GM12878 (cell line): ENCODE measurements around the gene SCEL. TPM values are rescaled to one million over a fixed set of nuclear protein-coding genes. Genes with fewer than 3 reads are reported as not detected.

Source experiments
- ATAC-seq: fragments of 200-7000 bp; cut with Tn5 transposase; 3 replicates; pipeline ENCODE4 v1.9.1; 2020; ENCODE audit warnings: mild to moderate bottlenecking, moderate library complexity
- BruUV-seq: library from RNA; stranded (reverse); fragments of 400-500 nt; replicated peaks from 2 replicates; lab custom pipeline; 2021; lab: Mats Ljungman, UMichigan
- CTCF ChIA-PET: fragments of 300-600 bp; sonication (Branson Sonifier 250); formaldehyde crosslinking; extraction: SDS; loops from one replicate; lab custom pipeline; 2021; ENCODE audit warnings: inconsistent platforms; lab: Yijun Ruan, JAX
- POLR2A ChIA-PET: fragments of 350-600 bp; formaldehyde crosslinking; extraction: SDS; loops from one replicate; lab custom pipeline; 2021; ENCODE audit warnings: inconsistent platforms; lab: Charles Lee
- RAD21 ChIA-PET: fragments of 300-600 bp; sonication (Branson Sonifier 250); formaldehyde crosslinking; loops from one replicate; lab custom pipeline; 2023; ENCODE audit warnings: antibody characterized with exemption; ENCODE audit not compliant: unreplicated experiment; lab: Charles Lee
- SMC1A ChIA-PET: fragments of 300-600 bp; sonication (Branson Sonifier 250); formaldehyde crosslinking; loops from one replicate; lab custom pipeline; 2023; ENCODE audit not compliant: unreplicated experiment, uncharacterized antibody; lab: Charles Lee
- DNase-seq: peaks from one replicate; pipeline ENCODE4 v3.0.0-alpha.2; 2011; ENCODE audit warnings: low read depth, low spot score
- FAIRE-seq: peaks from 3 replicates; lab custom pipeline; 2011; peaks lifted over from hg19 to GRCh38; lab: Jason Lieb, UNC
- H2AFZ ChIP-seq: 2 replicates; pipeline ENCODE4 v1.6.0; 2011; ENCODE audit warnings: low read depth, low read length, control low read depth; ENCODE audit not compliant: control insufficient read depth
- H3K27ac ChIP-seq: 2 replicates; pipeline ENCODE4 v1.5.1; 2011; ENCODE audit warnings: control low read depth; ENCODE audit not compliant: control insufficient read depth, insufficient read depth
- H3K27me3 ChIP-seq, 2 experiments: replicated peaks in 1 of 2; 2 replicates each; pipeline versions ENCODE4 v1.6.0 to v1.6.1; 2011; ENCODE audit warnings: low read length in 1 of 2; ENCODE audit not compliant: control insufficient read depth in 2 of 2, insufficient read depth in 2 of 2
- H3K36me3 ChIP-seq, 2 experiments: 2 replicates each; pipeline ENCODE4 v1.5.1; 2011; ENCODE audit warnings: low read length in 1 of 2; ENCODE audit not compliant: control insufficient read depth in 2 of 2, insufficient read depth in 2 of 2
- H3K4me1 ChIP-seq: 2 replicates; pipeline ENCODE4 v1.6.1; 2011; ENCODE audit warnings: mild to moderate bottlenecking, low read length, moderate library complexity, mixed read lengths; ENCODE audit not compliant: control insufficient read depth, insufficient read depth
- H3K4me2 ChIP-seq: 2 replicates; pipeline ENCODE4 v1.6.0; 2011; ENCODE audit warnings: control low read depth; ENCODE audit not compliant: control insufficient read depth, insufficient read depth
- H3K4me3 ChIP-seq: fragments of 200-600 bp; sonication (generic); 2 replicates; pipeline ENCODE4 v1.5.1; 2016
- H3K79me2 ChIP-seq: 2 replicates; pipeline ENCODE4 v1.6.0; 2011; ENCODE audit warnings: low read length; ENCODE audit not compliant: control insufficient read depth, insufficient read depth
- H3K9ac ChIP-seq: 2 replicates; pipeline ENCODE4 v1.8.0; 2011; ENCODE audit warnings: low read length, control low read depth, mixed read lengths; ENCODE audit not compliant: control insufficient read depth, insufficient read depth
- H3K9me3 ChIP-seq: replicated peaks from 3 replicates; pipeline ENCODE4 v1.5.1; 2011; ENCODE audit warnings: mild to moderate bottlenecking, low read length; ENCODE audit not compliant: control insufficient read depth, insufficient read depth
- H4K20me1 ChIP-seq: 2 replicates; pipeline ENCODE4 v1.6.0; 2011; ENCODE audit not compliant: control insufficient read depth, insufficient read depth
- CHD4 ChIP-seq: fragments of 200-600 bp; sonication (generic); IDR thresholded peaks from 2 replicates; pipeline ENCODE4 v1.6.1; 2016; ENCODE audit warnings: mild to moderate bottlenecking
- CREM ChIP-seq: IDR thresholded peaks from 2 replicates; pipeline ENCODE4 v1.6.1; 2014; ENCODE audit warnings: antibody characterized with exemption, low read depth
- EZH2 ChIP-seq: IDR thresholded peaks from 2 replicates; pipeline ENCODE4 v1.6.1; 2012; ENCODE audit warnings: low read depth, mild to moderate bottlenecking, control low read depth, inconsistent platforms, low read length, borderline replicate concordance; ENCODE audit not compliant: control insufficient read depth
- FOXK2 ChIP-seq: fragments of 450-650 bp; IDR thresholded peaks from 2 replicates; pipeline ENCODE4 v1.6.1; 2017; ENCODE audit warnings: mild to moderate bottlenecking, moderate library complexity
- GATAD2B ChIP-seq: fragments of 450-650 bp; conservative IDR thresholded peaks from 2 replicates; pipeline ENCODE4 v1.6.1; 2017; ENCODE audit warnings: low read depth, mild to moderate bottlenecking, moderate library complexity
- IKZF1 ChIP-seq: fragments of 450-650 bp; conservative IDR thresholded peaks from 2 replicates; pipeline ENCODE4 v1.6.1; 2017; ENCODE audit warnings: antibody characterized with exemption, mild to moderate bottlenecking
- IRF3 ChIP-seq: fragments of 450-650 bp; IDR thresholded peaks from 2 replicates; pipeline ENCODE4 v1.6.1; 2014; ENCODE audit warnings: mild to moderate bottlenecking
- IRF5 ChIP-seq: fragments of 450-650 bp; IDR thresholded peaks from 2 replicates; pipeline ENCODE4 v1.6.1; 2017; ENCODE audit warnings: borderline replicate concordance
- NR2C1 ChIP-seq: fragments of 450-650 bp; IDR thresholded peaks from 2 replicates; pipeline ENCODE4 v1.6.1; 2017; ENCODE audit warnings: antibody characterized with exemption, mild to moderate bottlenecking, moderate library complexity
- PBX3 ChIP-seq: IDR thresholded peaks from 2 replicates; pipeline ENCODE4 v1.6.1; 2011; ENCODE audit warnings: mild to moderate bottlenecking, low read depth, low read length, moderate library complexity; ENCODE audit not compliant: insufficient replicate concordance
- SIN3A ChIP-seq: IDR thresholded peaks from 2 replicates; pipeline ENCODE4 v1.6.1; 2012; ENCODE audit warnings: low read depth, low read length, improper control_type of control experiment
- SMARCA5 ChIP-seq: fragments of 450-650 bp; IDR thresholded peaks from 2 replicates; pipeline ENCODE4 v1.6.1; 2017; ENCODE audit warnings: mild to moderate bottlenecking
- SUPT20H ChIP-seq: IDR thresholded peaks from 2 replicates; pipeline ENCODE4 v1.6.1; 2011; ENCODE audit warnings: low read depth, mild to moderate bottlenecking, low read length, moderate library complexity, borderline replicate concordance; ENCODE audit not compliant: control insufficient read depth
- YBX1 ChIP-seq: fragments of 450-650 bp; IDR thresholded peaks from 2 replicates; pipeline ENCODE4 v1.6.1; 2016; ENCODE audit warnings: antibody characterized with exemption
- ZBED1 ChIP-seq: IDR thresholded peaks from 2 replicates; pipeline ENCODE4 v1.6.1; 2016; ENCODE audit warnings: borderline replicate concordance
- ZNF274 ChIP-seq: IDR thresholded peaks from one replicate; pipeline ENCODE4 v1.8.0; 2011; ENCODE audit not compliant: insufficient read length, insufficient read depth
- WGBS: methylation state at CpG from one replicate; pipeline ENCODE4 v1.1.6; 2016; ENCODE audit warnings: low lambda C conversion rate; ENCODE audit not compliant: insufficient replicate concordance, insufficient coverage; ENCODE audit errors: missing lambda C conversion rate; 5-methylcytosine and 5-hydroxymethylcytosine counted together
- in situ Hi-C: fragments of 300-500 bp; cut with MboI; formaldehyde crosslinking; loops from 9 replicates; pipeline ENCODE4 v1.14.3; 2018; ENCODE audit warnings: mixed read lengths
- intact Hi-C: fragments of 100-400 bp; cut with micrococcal nuclease; formaldehyde crosslinking; loops from one replicate; pipeline ENCODE4 v1.14.2; 2022; ENCODE audit not compliant: unreplicated experiment
- polyA plus RNA-seq, 11 experiments: library from polyadenylated mRNA; depleted of rRNA in 4 of 11; unstranded in 6 of 11; stranded (reverse) in 5 of 11; fragments of >200 nt; fragmentation: Nextera tagmentation in 4 of 11; fragmentation: Illumina TruSeq in 1 of 11; extraction: Ambion mirVana in 4 of 11; extraction: Trizol in 1 of 11; gene quantifications; 1 replicate in 1 of 11; 2 replicates in 10 of 11; pipeline versions ENCODE4 v1.2.1 to v1.2.3, GENCODE V29; 2011 to 2016; ENCODE audit warnings: inconsistent platforms in 2 of 11, missing spikeins in 2 of 11, low read depth in 1 of 11
- total RNA-seq, 4 experiments: library from RNA; depleted of rRNA in 3 of 4; stranded (reverse); fragments of >200 nt in 3 of 4; fragmentation: Illumina TruSeq in 1 of 4; extraction: Trizol in 1 of 4; gene quantifications; 2 replicates each; pipeline versions ENCODE4 v1.2.1 to v1.2.3, GENCODE V29; 2013 to 2021

SCEL gene
- total and polyA plus RNA-seq, 10 of the 15 experiments (the other 5 are each of a cell fraction or from before 2014, with no cell fraction given), result 0.09 to 0.68 (median 0.16) TPM; not detected in 1

- H3K4me3 ChIP-seq, result no peak overlapping the region
Measured at GRCh38 chr13:77596777-77597176, 61.3 kb downstream of the SCEL start.

GRCh38 chr13:77599351-77599750 is 63.8 kb downstream of the SCEL start:
- ATAC-seq, result no peak
- Histone ChIP-seq H3K9ac (no peak overlapping the region), H3K4me3 (no peak overlapping the region), H3K4me2 (no peak overlapping the region), H2AFZ (no peak overlapping the region), H4K20me1 (no peaks in the 10 kb centered on the region), H3K79me2 (no peaks in the 10 kb centered on the region), H3K9me3 (no peaks in the 10 kb centered on the region), H3K4me1 (no peaks in the 10 kb centered on the region), H3K27me3 (peaks cover 0 to 7% of the 10 kb centered on the region in 2 experiments; a peak in 2 of 4 replicates), H3K27ac (no peak overlapping the region), H3K36me3 (no peaks in the 10 kb centered on the region)
- WGBS, result 56% methylated on average over 2 of the region's 2 CpGs
- intact Hi-C loops, result no loop called here
- SMC1A ChIA-PET, result interaction anchor here (0.6 to 1.7 kb wide), 5 partner anchors 16 to 155 kb away, joined by 3 to 5 read pairs (median 3); no protein-coding TSS in a partner anchor
- no peak for TF ChIP-seq IRF3
- TF ChIP-seq SMARCA5, result no peak
- TF ChIP-seq IRF5, result no peak
- TF ChIP-seq CHD4, result no peak
- TF ChIP-seq SIN3A, result no peak
- TF ChIP-seq IKZF1, result no peak
- no peak for TF ChIP-seq ZBED1
- no peak for TF ChIP-seq CREM
- no peak for TF ChIP-seq FOXK2
- TF ChIP-seq ZNF274, result no peak
- TF ChIP-seq SUPT20H, result no peak
- TF ChIP-seq YBX1, result no peak
- TF ChIP-seq PBX3, result no peak
- TF ChIP-seq GATAD2B, result no peak
- FAIRE-seq, result no peak
- CTCF ChIA-PET, result interaction anchor here (1.3 to 10.6 kb wide), 2 partner anchors 151 to 522 kb away, joined by 3 to 225 read pairs; no protein-coding TSS in a partner anchor
- POLR2A ChIA-PET, result no interaction called here
- in situ Hi-C loops, result no loop called here
- no TSS peak for BruUV-seq
- RAD21 ChIA-PET, result interaction anchor here (1.5 kb wide), 1 partner anchor 152 kb away, joined by 3 read pairs; no protein-coding TSS in a partner anchor
- DNase-seq, result no peak

More at GRCh38 chr13:77596777-77597176, 61.3 kb downstream of the SCEL start:
- no peak for ATAC-seq
- ChIA-PET RAD21 (interaction anchor here (1.5 kb wide), 1 partner anchor 153 kb away, joined by 3 read pairs; no protein-coding TSS in a partner anchor), POLR2A (interaction anchor here (1.1 kb wide), 1 partner anchor 151 kb away, joined by 3 read pairs; no protein-coding TSS in a partner anchor), CTCF (interaction anchor here (0.9 to 10.6 kb wide), 4 partner anchors 12 to 154 kb away, joined by 4 to 225 read pairs (median 6); no protein-coding TSS in a partner anchor), SMC1A (interaction anchor here (0.7 to 1.6 kb wide), 5 partner anchors 129 to 165 kb away, joined by 3 to 4 read pairs (median 3); no protein-coding TSS in a partner anchor)
- TF ChIP-seq EZH2 (no peak), NR2C1 (no peak)
- no TSS peak for BruUV-seq
- Histone ChIP-seq H3K36me3 (no peaks in the 10 kb centered on the region), H3K4me1 (no peaks in the 10 kb centered on the region), H3K79me2 (no peaks in the 10 kb centered on the region), H3K9ac (no peak overlapping the region), H4K20me1 (no peaks in the 10 kb centered on the region), H2AFZ (no peak overlapping the region), H3K4me2 (no peak overlapping the region), H3K27me3 (peaks cover 0 to 4% of the 10 kb centered on the region in 2 experiments; a peak in 1 of 4 replicates), H3K27ac (no peak overlapping the region), H3K9me3 (no peaks in the 10 kb centered on the region)
- DNase-seq, result no peak
- intact Hi-C loops, result no loop called here
- in situ Hi-C loops, result no loop called here
- WGBS, result 4% methylated on average over 1 of the region's 1 CpG
- no peak for FAIRE-seq
